PC-9 (cell line): ENCODE data around the gene PALD1.

Source experiments
- CTCF ChIP-seq: fragments of 200-600 bp; sonication (generic); conservative IDR thresholded peaks from 2 replicates; pipeline ENCODE4 v1.6.1; 2017; ENCODE audit warnings: mixed run types, antibody characterized with exemption, mild to moderate bottlenecking, moderate library complexity
- EZH2 ChIP-seq: fragments of 200-600 bp; sonication (generic); IDR thresholded peaks from 2 replicates; pipeline ENCODE4 v1.8.0; 2017; ENCODE audit warnings: antibody characterized with exemption, low read depth

GRCh38 chr10:70481831-70482530 lies 3.4 kb downstream of the PALD1 start:
- no peak for TF ChIP-seq CTCF
- no peak for TF ChIP-seq EZH2
